HepG2 (cell line): ENCODE results near the gene ANKRD11. TPM values are rescaled to one million over a fixed set of nuclear protein-coding genes. Genes with fewer than 3 reads are reported as not detected.
A peak's percentile ranks its signal among the peaks of the same experiment; 100 is the strongest.

Source experiments
- AGO2 ChIP-seq: fragments of 200-400 bp; formaldehyde crosslinking; optimal IDR thresholded peaks from 2 replicates; pipeline ENCODE3; 2017; ENCODE audit warnings: mild to moderate bottlenecking, low read depth, low read length, moderate library complexity
- ARNT ChIP-seq: fragments of 450-650 bp; IDR thresholded peaks from 2 replicates; pipeline ENCODE4 v1.6.1; 2017
- BRD4 ChIP-seq: sonication (generic); formaldehyde crosslinking; IDR thresholded peaks from 2 replicates; pipeline ENCODE4 v1.4.0; 2020; ENCODE audit warnings: missing genetic modification reagents
- CEBPB ChIP-seq: IDR thresholded peaks from 2 replicates; pipeline ENCODE4 v1.6.1; 2011; ENCODE audit warnings: low read depth, low read length, improper control_type of control experiment, borderline replicate concordance
- FOXA1 ChIP-seq, 2 experiments: fragments of 450-650 bp in 1 of 2; sonication (generic) in 1 of 2; formaldehyde crosslinking in 1 of 2; IDR thresholded peaks; 2 replicates each; pipeline versions ENCODE4 v1.4.0 to v1.6.1; 2016 to 2020; ENCODE audit warnings: missing genetic modification reagents in 1 of 2
- GATAD2A ChIP-seq: IDR thresholded peaks from 2 replicates; pipeline ENCODE4 v1.6.1; 2016
- HNF1B ChIP-seq: sonication (generic); formaldehyde crosslinking; IDR thresholded peaks from 2 replicates; pipeline ENCODE4 v1.5.1; 2020; ENCODE audit warnings: mild to moderate bottlenecking, moderate library complexity, missing genetic modification reagents
- IRF2 ChIP-seq: IDR thresholded peaks from 2 replicates; pipeline ENCODE4 v1.6.1; 2018; ENCODE audit warnings: missing genetic modification reagents, missing compliant biosample characterization
- NCOA2 ChIP-seq: sonication (generic); formaldehyde crosslinking; IDR thresholded peaks from 2 replicates; pipeline ENCODE4 v1.8.0; 2022; ENCODE audit warnings: inconsistent platforms
- RORA ChIP-seq: sonication (generic); formaldehyde crosslinking; IDR thresholded peaks from 2 replicates; pipeline ENCODE4 v1.5.0; 2020; ENCODE audit warnings: mild to moderate bottlenecking, missing genetic modification reagents, moderate library complexity
- SRSF9 ChIP-seq: fragments of 200-400 bp; formaldehyde crosslinking; IDR thresholded peaks from 2 replicates; pipeline ENCODE4 v1.6.1; 2018; ENCODE audit warnings: borderline replicate concordance, mild to moderate bottlenecking, low read depth, low read length; ENCODE audit not compliant: insufficient read depth, poor library complexity, severe bottlenecking
- XBP1 ChIP-seq: sonication (generic); formaldehyde crosslinking; IDR thresholded peaks from 2 replicates; pipeline ENCODE4 v1.5.0; 2020; ENCODE audit warnings: missing genetic modification reagents
- YEATS2 ChIP-seq: sonication (generic); formaldehyde crosslinking; IDR thresholded peaks from 2 replicates; pipeline ENCODE4 v1.4.0; 2020; ENCODE audit warnings: missing genetic modification reagents, borderline replicate concordance
- ZKSCAN5 ChIP-seq: sonication (generic); formaldehyde crosslinking; IDR thresholded peaks from 2 replicates; pipeline ENCODE4 v1.5.1; 2020; ENCODE audit warnings: mild to moderate bottlenecking, missing genetic modification reagents
- ZMAT5 ChIP-seq: sonication (generic); formaldehyde crosslinking; IDR thresholded peaks from 2 replicates; pipeline ENCODE4 v1.5.0; 2020; ENCODE audit warnings: mild to moderate bottlenecking, low read depth, missing genetic modification reagents, borderline replicate concordance
- ZNF10 ChIP-seq: sonication (generic); formaldehyde crosslinking; IDR thresholded peaks from 2 replicates; pipeline ENCODE4 v1.4.0; 2020; ENCODE audit warnings: mild to moderate bottlenecking, low read depth, missing genetic modification reagents, borderline replicate concordance
- ZNF230 ChIP-seq: sonication (generic); formaldehyde crosslinking; IDR thresholded peaks from 2 replicates; pipeline ENCODE4 v1.4.0; 2020; ENCODE audit warnings: mild to moderate bottlenecking, missing genetic modification reagents
- ZNF274 ChIP-seq: sonication (generic); formaldehyde crosslinking; IDR thresholded peaks from 2 replicates; pipeline ENCODE4 v1.5.1; 2020; ENCODE audit warnings: mild to moderate bottlenecking, missing genetic modification reagents
- ZNF543 ChIP-seq: sonication (generic); formaldehyde crosslinking; IDR thresholded peaks from 2 replicates; pipeline ENCODE4 v1.4.0; 2020; ENCODE audit warnings: mild to moderate bottlenecking, missing genetic modification reagents
- ZNF569 ChIP-seq: sonication (generic); formaldehyde crosslinking; IDR thresholded peaks from 2 replicates; pipeline ENCODE4 v1.5.0; 2020; ENCODE audit warnings: mild to moderate bottlenecking, missing genetic modification reagents, moderate library complexity, borderline replicate concordance
- ZSCAN30 ChIP-seq: sonication (generic); formaldehyde crosslinking; IDR thresholded peaks from 2 replicates; pipeline ENCODE4 v1.5.0; 2020; ENCODE audit warnings: mild to moderate bottlenecking, missing genetic modification reagents
- ZSCAN9 ChIP-seq: IDR thresholded peaks from 2 replicates; pipeline ENCODE4 v1.6.1; 2016; ENCODE audit warnings: borderline replicate concordance
- polyA plus RNA-seq, 8 experiments: library from polyadenylated mRNA; depleted of rRNA in 3 of 8; stranded (reverse) in 7 of 8; unstranded in 1 of 8; fragments of >200 nt; fragmentation: Illumina TruSeq in 4 of 8; extraction: Trizol in 4 of 8; gene quantifications; 2 replicates each; pipeline versions ENCODE4 v1.2.1 to v1.2.3, GENCODE V29; 2011 to 2016; ENCODE audit warnings: low read depth in 4 of 8, missing spikeins in 1 of 8, mixed read lengths in 1 of 8; ENCODE audit not compliant: insufficient read depth in 1 of 8
- total RNA-seq, 5 experiments: library from RNA; depleted of rRNA; stranded (reverse); fragments of >200 nt; fragmentation: Illumina TruSeq; extraction: Trizol; gene quantifications; 2 replicates each; pipeline ENCODE4 v1.2.3, GENCODE V29; 2016; ENCODE audit warnings: low read depth in 1 of 5
- TF ChIP-seq, protein P1 (sequence below): sonication (generic); formaldehyde crosslinking; IDR thresholded peaks from 2 replicates; pipeline ENCODE4 v1.8.0; 2022; ENCODE audit warnings: mild to moderate bottlenecking, missing genetic modification reagents, moderate library complexity

ANKRD11 gene
- total and polyA plus RNA-seq, 2 of the 13 experiments (the other 11 are each of a cell fraction or from before 2014, with no cell fraction given): 21.4 to 38.4 TPM

GRCh38 chr16:89319886-89320781, 170.2 kb downstream of the ANKRD11 start (continued):
- TF ChIP-seq ZNF569 (CRISPR knock-in tag) (no peak), YEATS2 (CRISPR knock-in tag) (no peak), AGO2 (peak; percentile 10), RORA (no peak), ARNT (no peak), ZNF230 (CRISPR knock-in tag) (no peak), ZKSCAN5 (CRISPR knock-in tag) (peak; percentile 27; the same call in 1 of the 2 replicates), ZSCAN30 (CRISPR knock-in tag) (no peak), SRSF9 (no peak), BRD4 (CRISPR knock-in tag) (no peak), XBP1 (CRISPR knock-in tag) (no peak), GATAD2A (CRISPR knock-in tag) (peak; percentile 80), IRF2 (CRISPR knock-in tag) (no peak), NCOA2 (no peak), HNF1B (peak; percentile 79), CEBPB (no peak; the same call in 1 of the 2 replicates), ZSCAN9 (CRISPR knock-in tag) (no peak), ZNF10 (CRISPR knock-in tag) (no peak), FOXA1 (IDR thresholded peaks at IDR 0.05) (no peak), FOXA1 (CRISPR knock-in tag; IDR thresholded peaks at IDR 0.05) (peak; percentile 75), ZNF543 (no peak), ZMAT5 (CRISPR knock-in tag) (no peak), ZNF274 (CRISPR knock-in tag) (peak; percentile 33; the same call in 1 of the 2 replicates)
- TF ChIP-seq, protein P1, sequence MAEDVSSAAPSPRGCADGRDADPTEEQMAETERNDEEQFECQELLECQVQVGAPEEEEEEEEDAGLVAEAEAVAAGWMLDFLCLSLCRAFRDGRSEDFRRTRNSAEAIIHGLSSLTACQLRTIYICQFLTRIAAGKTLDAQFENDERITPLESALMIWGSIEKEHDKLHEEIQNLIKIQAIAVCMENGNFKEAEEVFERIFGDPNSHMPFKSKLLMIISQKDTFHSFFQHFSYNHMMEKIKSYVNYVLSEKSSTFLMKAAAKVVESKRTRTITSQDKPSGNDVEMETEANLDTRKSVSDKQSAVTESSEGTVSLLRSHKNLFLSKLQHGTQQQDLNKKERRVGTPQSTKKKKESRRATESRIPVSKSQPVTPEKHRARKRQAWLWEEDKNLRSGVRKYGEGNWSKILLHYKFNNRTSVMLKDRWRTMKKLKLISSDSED: no peak
